NCI-H1436 treated with DMSO at 0.1 percent for 48 hours (cell line): ENCODE measurements around the gene MYT1.

Experiments used
- DNase-seq: peaks from one replicate; lab custom pipeline; 2025; lab: John Stamatoyannopoulos, UW

MYT1 gene

DNA sequence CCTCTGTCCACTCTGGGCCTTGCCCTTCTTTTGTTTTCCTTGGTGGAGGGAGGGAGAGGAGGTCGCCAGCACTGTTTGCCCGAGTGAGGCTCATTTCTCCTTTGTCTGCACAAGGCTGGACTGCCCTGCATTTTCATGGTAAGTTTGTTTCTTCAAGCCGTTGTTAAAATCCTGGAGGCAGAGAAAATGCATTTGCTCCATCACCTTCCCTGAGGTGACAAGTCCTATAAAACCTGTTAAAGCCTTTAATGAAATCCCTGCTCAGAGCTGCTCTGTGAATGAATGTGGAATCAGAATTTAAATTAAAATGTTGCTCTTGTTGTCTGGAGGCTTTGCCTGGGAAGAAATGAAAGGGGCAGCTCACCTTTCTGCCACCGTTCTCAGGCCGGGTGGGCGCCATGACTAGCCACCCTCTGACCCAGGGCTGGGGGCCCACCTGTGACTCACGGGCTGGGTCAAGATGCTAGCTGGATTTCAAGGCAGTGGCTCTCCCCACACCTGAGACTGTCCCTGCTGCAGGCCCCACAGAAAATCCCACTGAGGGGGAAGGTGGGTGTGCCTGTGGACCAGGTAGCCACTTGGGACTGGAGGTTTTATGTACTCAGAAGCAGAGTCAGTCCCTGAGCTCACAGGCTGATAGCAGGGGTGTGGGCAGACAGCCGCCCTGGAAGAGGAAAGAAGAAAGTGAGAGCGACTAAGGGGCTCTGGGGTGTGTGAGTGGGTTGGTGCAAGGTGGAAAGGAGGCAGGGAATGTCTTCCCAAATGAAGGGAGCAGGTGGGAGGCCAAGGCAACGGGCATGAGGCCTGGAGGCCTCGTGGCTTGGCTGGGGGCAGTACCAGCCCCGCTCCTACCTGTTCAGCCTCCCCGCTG is 24.0 kb upstream of the MYT1 start:
- DNase-seq: no peak

- no peak for DNase-seq
Observed at GRCh38 chr20:64140956-64141355, 23.3 kb upstream of the MYT1 start.

- no peak for DNase-seq
Observed at GRCh38 chr20:64142590-64142989, 21.7 kb upstream of the MYT1 start.

GRCh38 chr20:64143018-64143801 is 21.0 kb upstream of the MYT1 start:
- DNase-seq: no peak

DNA sequence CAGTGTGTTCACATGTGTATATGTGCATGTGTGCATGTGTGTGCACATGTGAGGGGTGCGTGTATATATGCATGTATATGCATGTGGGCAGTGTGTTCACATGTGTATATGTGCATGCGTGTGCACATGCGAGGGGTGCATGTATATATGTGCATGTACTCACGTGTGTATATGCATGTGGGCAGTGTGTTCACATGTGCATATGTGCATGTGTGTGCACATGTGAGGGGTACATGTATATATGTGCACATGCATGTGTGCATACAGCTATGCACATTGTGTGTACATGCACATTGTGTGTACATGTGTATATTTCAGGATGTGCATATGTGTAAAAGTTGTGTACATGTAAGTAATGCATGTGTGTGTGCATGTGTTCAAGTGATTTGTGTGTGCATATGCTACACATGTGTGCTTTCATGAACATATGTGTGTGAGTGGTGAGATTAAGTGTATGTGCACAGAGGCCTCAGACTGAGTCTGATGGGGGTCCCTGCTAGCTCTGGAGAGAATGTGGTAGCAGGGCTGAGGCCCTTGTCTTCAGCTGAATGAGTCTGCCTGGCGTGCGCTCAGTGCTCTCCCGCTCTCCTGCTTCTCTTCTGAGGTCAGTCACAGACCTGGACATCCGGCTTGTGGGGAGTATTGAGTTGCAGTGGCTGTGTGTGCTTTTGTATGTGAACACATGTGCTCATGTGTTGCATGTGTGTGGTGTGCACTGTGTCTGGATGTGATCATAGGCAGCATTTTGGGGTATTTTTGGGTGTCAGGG is 19.9 kb upstream of the MYT1 start:
- no peak for DNase-seq

DNA sequence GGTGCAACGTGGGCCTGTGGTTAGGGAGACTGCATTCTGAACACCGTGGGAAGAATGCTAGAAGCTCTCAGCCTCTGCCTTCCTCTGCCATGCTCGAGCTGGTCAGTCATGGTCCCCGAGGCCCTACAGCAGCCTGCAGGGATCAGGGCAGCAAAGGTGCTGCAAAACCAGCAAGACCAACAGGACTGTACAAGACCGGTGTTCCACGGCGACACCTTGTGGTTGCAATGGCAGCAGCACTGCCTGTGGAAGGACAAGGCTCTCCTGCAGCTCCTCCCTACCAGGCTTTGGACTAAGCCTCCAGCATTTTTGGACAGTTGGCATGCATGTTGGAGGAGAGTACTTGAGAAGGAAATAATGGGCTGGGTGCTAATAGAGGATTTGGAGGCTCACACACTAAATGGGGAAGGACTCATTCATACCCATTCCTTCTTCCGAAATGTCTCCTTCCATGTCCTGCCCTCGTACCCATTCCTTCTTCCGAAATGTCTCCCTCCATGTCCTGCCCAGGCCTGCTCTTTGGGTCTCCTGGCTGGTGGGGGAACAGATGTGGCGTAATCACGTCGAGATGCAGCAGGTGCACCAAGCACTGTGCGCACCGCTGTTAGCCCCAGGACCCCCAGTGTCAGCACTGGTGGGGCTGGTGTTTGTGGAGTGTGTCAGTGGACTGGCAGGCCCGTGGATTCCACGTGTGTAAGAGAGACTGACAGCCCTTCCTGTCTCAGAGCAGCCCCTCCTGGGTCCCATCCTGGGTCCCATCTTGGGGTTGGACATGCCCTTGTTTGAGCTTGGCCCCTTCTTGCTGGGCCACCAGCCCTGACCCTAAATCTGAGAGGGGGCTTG is 18.6 kb upstream of the MYT1 start:
- DNase-seq: no peak

- no peak for DNase-seq
Observed at GRCh38 chr20:64146301-64146935, 17.8 kb upstream of the MYT1 start.

GRCh38 chr20:64146936-64147477 is 17.2 kb upstream of the MYT1 start:
- no peak for DNase-seq

DNA sequence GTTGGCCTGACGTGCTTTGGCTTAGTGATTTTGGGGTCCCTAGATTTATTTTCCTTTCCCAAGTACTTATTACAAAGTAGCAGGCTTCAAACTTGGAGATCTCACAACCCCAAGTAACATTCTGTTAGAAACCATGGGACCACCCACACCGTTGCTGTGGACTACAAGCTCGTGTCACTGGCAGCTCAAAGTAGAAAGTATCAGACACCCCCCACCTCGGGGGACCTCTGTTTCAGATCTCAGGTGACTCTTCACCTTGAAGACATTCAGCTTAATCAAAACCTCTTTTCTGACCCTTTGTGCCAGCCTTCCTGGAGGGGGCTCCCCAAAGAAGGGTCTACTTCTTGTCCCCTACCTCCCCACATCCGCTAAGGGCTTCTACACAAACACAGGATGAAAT is 15.7 kb upstream of the MYT1 start:
- DNase-seq: no peak

DNA sequence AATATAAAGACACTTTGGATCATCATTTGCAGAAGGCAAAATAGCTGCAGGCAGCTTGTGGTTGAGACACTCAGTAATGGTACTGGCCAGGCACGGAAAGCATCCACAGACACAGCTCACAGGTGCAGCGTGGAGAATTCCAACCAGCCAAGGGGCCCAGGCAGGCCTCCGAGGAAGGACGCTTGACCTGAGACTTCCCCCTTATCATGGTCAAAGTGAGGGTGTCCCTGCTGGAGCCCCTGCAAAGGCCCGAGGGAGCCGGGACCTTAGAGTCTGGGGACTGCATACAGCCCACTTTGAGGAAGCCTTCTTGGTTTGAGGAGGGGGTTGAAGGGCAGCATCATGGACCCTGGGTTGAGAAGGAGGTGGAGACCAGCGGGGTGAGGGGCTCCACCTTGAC is 15.1 kb upstream of the MYT1 start:
- no peak for DNase-seq

GRCh38 chr20:64149809-64150560 is 14.3 kb upstream of the MYT1 start:
- DNase-seq: no peak

DNA sequence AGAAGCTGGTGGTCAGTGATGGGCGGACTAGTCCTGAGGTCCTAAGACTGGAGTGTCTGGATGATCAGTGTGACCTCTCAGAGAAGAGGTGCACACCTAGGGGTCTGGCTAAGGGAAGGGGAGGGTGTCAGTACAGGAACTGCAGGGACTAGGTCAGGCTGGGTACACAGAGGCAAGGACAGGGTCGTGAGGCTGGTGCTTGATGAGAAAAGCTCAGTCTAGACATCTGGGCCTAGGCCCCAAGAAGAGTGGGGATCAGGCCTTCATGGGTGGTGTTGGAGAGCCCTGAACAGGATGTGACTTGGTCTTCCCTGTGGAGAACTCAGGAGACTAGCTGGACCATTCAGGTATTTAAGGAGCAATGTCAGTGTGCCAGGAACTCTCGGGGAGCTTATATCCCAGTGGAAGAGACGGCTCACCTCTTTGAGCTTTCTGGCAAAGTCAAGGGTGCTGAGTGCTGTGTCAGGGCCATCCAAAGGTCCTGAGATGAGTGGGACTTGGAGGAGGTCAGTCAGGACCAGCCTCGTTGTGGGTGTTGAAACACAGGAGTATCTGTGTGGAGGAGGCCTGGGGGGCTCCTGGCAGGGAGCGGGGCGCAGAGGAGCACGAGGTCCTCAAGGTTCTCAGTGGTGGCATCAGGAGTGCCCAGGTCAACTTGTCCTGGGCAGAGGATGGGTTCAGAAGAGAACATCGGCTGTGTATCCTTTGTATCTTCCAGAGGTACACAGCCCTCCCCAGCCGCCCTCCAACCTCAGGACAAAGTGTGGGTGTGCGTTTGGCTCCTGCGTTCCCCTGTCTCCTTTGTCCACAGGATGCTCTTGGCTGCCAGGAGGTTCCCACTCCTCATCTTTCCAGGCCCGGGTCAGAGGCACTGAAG is 13.3 kb upstream of the MYT1 start:
- no peak for DNase-seq

DNA sequence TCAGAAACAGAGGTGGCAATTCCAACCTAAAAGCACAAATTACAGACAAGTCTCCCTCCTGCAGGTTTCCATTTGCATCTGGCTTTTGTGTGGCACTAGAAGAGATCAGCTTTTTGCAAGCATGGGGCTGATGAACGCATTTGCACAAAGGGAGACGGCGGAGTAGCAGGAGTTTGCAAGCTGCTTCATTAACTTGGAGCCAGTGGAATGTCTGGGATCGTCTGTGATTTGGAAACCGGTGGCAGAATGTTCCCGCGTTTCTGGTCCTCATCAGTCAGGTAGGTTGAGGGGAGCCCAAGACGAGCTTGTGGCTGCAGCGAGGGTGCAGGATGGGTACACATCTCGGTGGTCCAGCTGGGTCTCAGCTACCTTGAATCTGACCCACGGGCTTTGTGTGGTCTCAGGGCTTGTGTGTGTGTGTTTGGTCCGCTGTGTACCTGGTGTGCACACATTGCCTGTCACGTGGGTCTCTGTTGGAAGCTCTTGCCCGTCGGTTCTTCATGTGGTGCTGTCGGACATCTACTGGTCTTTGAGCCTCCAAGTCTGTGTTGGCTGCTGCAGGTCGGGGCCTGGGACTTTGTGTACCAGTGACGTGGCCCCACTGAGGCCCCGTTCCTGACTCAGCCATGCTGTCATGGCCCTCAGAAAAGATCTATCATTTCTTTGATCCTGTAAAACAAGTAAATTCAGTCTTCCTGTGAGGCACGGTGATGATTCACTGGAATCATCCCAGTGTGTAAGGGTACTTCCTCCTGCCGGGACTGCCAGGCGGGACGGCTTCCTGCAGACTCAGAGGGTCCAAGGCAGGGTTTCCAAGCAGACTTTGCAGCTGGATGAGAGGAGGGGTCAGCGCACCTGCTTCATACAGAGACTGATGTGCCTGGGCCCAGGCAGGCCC is 12.4 kb upstream of the MYT1 start:
- no peak for DNase-seq

DNA sequence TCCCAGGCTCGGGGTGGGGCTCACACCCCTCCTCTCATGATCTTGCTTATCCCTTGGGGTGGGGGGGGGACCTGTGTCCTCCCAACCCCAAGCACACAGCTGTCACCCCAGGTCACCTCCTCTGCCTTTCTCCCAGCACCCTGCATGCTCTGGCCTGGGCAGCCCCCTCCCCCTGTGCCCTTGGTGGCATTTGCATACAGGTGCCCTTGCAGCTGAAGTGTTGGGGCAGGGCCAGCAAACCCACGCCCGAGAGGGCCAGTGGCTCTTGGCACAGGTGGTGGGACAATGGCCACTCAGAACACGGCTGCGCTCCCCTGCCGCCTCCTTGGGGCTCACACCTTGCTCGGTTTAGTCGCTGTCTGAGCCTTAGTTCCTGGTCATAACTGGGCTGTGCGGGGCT is 11.3 kb upstream of the MYT1 start:
- DNase-seq: no peak

DNA sequence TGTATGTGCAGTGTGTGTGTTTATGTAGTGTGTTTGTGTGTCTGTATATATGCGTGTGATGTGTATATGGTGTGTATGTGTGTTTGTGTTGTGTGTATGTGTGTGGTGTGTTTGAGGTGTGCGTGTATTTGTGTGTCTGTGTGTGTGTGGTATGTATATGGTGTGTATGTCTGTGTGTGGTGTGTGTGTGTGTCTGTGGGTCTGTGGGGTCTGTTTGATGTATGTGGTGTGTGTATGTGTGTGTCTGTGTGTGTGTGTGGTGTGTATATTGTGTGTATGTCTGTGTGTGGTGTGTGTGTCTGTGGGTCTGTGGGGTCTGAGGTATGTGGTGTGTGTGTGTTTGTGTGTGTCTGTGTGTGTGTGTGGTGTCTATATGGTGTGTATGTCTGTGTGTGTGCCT is 10.8 kb upstream of the MYT1 start:
- no peak for DNase-seq

DNA sequence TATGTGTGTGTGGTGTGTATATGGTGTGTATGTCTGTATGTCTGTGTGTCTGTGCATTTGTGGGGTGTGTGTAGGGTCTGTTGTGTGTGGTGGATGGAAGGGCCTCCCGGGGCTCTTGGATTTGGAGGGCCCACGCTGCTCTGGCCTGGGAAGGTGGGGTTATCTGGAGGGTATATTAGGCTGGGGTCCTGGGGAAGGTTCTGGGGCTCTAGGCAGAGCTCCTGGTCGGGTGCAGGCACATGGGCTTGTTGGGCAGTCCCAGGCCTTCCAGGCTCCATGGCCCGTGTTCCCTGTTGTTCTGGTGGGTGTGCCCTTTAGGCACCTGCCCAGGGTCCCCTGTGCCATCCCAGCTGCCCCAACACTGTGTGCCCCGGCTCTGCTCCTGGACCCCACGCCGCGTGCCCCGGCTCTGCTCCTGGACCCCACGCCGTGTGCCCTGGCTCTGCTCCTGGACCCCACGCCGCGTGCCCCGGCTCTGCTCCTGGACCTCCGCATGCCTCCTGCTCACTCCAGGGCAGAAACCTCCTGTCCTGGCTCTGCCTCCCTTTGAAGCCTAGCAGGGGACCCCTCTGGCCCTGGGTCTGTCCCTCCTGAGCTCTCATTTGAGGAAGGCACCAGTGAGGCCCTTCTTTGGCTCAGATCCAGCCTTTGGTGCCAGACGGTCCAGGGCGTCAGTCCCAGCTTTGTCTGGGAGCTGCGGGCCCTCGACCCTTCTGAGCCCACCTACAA is 10.2 kb upstream of the MYT1 start:
- DNase-seq: no peak

- DNase-seq: no peak
Observed at GRCh38 chr20:64154590-64155257, 9.5 kb upstream of the MYT1 start.
